Smooth muscle cell of the pulmonary artery (primary cell): ENCODE data around the gene TMEM225. TPM values are rescaled to one million over a fixed set of nuclear protein-coding genes. Genes with fewer than 3 reads are reported as not detected.

Experiments
- total RNA-seq: library from RNA; depleted of rRNA; stranded (reverse); fragments of >200 nt; gene quantifications from 2 replicates; pipeline ENCODE4 v1.2.3, GENCODE V29; 2014

Gene TMEM225
- total RNA-seq: not detected in 2 replicates

GRCh38 chr11:123885570-123885969 is at the start of gene TMEM225:
Gene TMEM225 (minus strand): TSS chr11:123885670. CDS start chr11:123885425, 245 bp downstream.

GRCh38 chr11:123901867-123902266 is 16.4 kb upstream of the TMEM225 start, which contains the start of gene OR8D4:
Gene OR8D4 (plus strand): TSS chr11:123902167. CDS start chr11:123906432, 4,265 bp downstream.

Other genes with a start within 250 kb of the TMEM225 start
- 0.03 and 0.07 TPM in 2 replicates for gene SCN3B, start 231.0 kb downstream of the TMEM225 start, total RNA-seq
- 6.3 and 8.2 TPM in 2 replicates for gene ZNF202, start 144.0 kb downstream of the TMEM225 start, total RNA-seq
- not detected in 2 replicates for gene OR6X1, start 131.2 kb downstream of the TMEM225 start, total RNA-seq
- not detected in 2 replicates for gene OR6M1, start 79.3 kb downstream of the TMEM225 start, total RNA-seq
- not detected in 2 replicates for gene OR8D4, start 16.5 kb upstream of the TMEM225 start, total RNA-seq
- not detected in 2 replicates for gene OR4D5, start 53.9 kb upstream of the TMEM225 start, total RNA-seq
- gene OR6T1, start 58.2 kb upstream of the TMEM225 start, total RNA-seq: not detected in 2 replicates
- not detected in 2 replicates for gene OR10S1, start 92.1 kb upstream of the TMEM225 start, total RNA-seq
- not detected in 2 replicates for gene OR10G6, start 109.5 kb upstream of the TMEM225 start, total RNA-seq
- gene OR10G4, start 127.3 kb upstream of the TMEM225 start, total RNA-seq: not detected in 2 replicates
- gene OR10G9, start 137.3 kb upstream of the TMEM225 start, total RNA-seq: not detected in 2 replicates
- not detected in 2 replicates for gene OR10G8, start 141.1 kb upstream of the TMEM225 start, total RNA-seq
- not detected in 2 replicates for gene OR10G7, start 155.7 kb upstream of the TMEM225 start, total RNA-seq
- gene VWA5A, start 229.8 kb upstream of the TMEM225 start, total RNA-seq: 18.4 and 21.8 TPM in 2 replicates